SU-DHL-6 (cell line): ENCODE results near the gene SCT.

Experiments
- H2AFZ ChIP-seq: fragments of 200-600 bp; sonication (generic); 2 replicates; pipeline ENCODE4 v1.6.1; 2014; ENCODE audit warnings: low read depth, mild to moderate bottlenecking, moderate library complexity, mixed read lengths, antibody characterized with exemption, low read length; ENCODE audit not compliant: severe bottlenecking
- H3F3A ChIP-seq: fragments of 200-600 bp; shearing (Covaris generic); 2 replicates; pipeline ENCODE4 v1.6.0; 2016; ENCODE audit warnings: antibody characterized with exemption, mild to moderate bottlenecking; ENCODE audit not compliant: insufficient read depth
- H3K27ac ChIP-seq: fragments of 200-600 bp; sonication (generic); 2 replicates; pipeline ENCODE4 v1.5.1; 2016; ENCODE audit warnings: low read depth, mild to moderate bottlenecking, low read length, moderate library complexity, mixed read lengths
- H3K27me3 ChIP-seq: fragments of 200-600 bp; sonication (generic), shearing (Covaris generic); 2 replicates; pipeline ENCODE4 v1.6.0; 2014; ENCODE audit warnings: mild to moderate bottlenecking, low read length
- H3K36me3 ChIP-seq: fragments of 200-600 bp; sonication (generic); 2 replicates; pipeline ENCODE4 v1.6.1; 2014; ENCODE audit warnings: mild to moderate bottlenecking, low read length, mixed read lengths
- H3K4me2 ChIP-seq: fragments of 300-600, 200-600 bp; shearing (Covaris generic), sonication (generic); 2 replicates; pipeline ENCODE4 v1.6.0; 2014; ENCODE audit warnings: low read length, low read depth, mild to moderate bottlenecking; ENCODE audit not compliant: poor library complexity, severe bottlenecking
- H3K4me3 ChIP-seq: fragments of 200-600 bp; sonication (generic); 2 replicates; pipeline ENCODE4 v1.5.1; 2014; ENCODE audit warnings: antibody characterized with exemption, low read length, mild to moderate bottlenecking, mixed read lengths; ENCODE audit not compliant: insufficient read depth, poor library complexity, severe bottlenecking
- H3K79me2 ChIP-seq: fragments of 200-600 bp; sonication (generic); 2 replicates; pipeline ENCODE4 v1.6.1; 2014; ENCODE audit warnings: mild to moderate bottlenecking, low read length, moderate library complexity; ENCODE audit not compliant: insufficient read depth
- H3K9ac ChIP-seq: fragments of 200-600 bp; sonication (generic); 2 replicates; pipeline ENCODE4 v1.7.0; 2014; ENCODE audit warnings: mild to moderate bottlenecking, low read length
- H3K9me2 ChIP-seq: fragments of 200-600 bp; sonication (generic); replicated peaks from 2 replicates; pipeline ENCODE4 v1.6.1; 2014; ENCODE audit warnings: low read length; ENCODE audit not compliant: insufficient read depth
- H3K9me3 ChIP-seq: fragments of 200-600 bp; sonication (generic); 2 replicates; pipeline ENCODE4 v1.6.1; 2014; ENCODE audit warnings: low read length, mixed read lengths; ENCODE audit not compliant: insufficient read depth
- H4K20me1 ChIP-seq: fragments of 200-600 bp; sonication (generic); 2 replicates; pipeline ENCODE4 v1.6.1; 2014; ENCODE audit warnings: low read depth, mild to moderate bottlenecking, antibody characterized with exemption, low read length, moderate library complexity, mixed read lengths
- EZH2phosphoT487 ChIP-seq: fragments of 200-600 bp; sonication (generic), shearing (Covaris generic); conservative IDR thresholded peaks from 2 replicates; pipeline ENCODE4 v1.6.1; 2018; ENCODE audit warnings: mild to moderate bottlenecking, antibody characterized with exemption, low read length, moderate library complexity, mixed read lengths
- TF ChIP-seq, protein P1 (sequence below): fragments of 200-600 bp; sonication (generic); IDR thresholded peaks from one replicate; pipeline ENCODE4 v1.5.1; 2017; ENCODE audit warnings: antibody characterized with exemption, mild to moderate bottlenecking, low read length, moderate library complexity; ENCODE audit not compliant: insufficient read depth, poor library complexity, severe bottlenecking

SCT gene

DNA sequence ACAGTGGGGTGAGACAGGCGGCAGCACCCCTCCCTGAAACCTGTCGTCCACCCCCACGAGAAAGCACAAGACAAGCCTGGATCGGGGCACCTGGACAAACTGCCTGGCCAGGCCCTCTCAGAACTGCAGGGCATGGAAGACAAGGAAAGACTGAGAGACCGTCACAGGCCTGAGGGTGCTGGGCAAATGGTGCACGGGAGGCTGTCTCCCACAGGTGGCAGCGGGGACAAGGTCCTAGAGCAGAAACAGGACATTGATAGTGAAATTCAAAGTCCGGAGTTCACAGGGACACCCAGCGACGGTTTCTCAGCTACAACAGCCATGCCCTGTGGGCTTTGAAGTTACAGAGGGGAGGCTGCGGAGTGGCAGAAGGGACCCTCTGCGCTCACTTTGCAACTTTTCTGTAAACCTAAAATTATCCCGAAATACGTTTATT is 30.7 kb upstream of the SCT start:
- Histone ChIP-seq H2AFZ (no peak overlapping the region), H3K9me2 (no peaks in the 10 kb centered on the region), H3K4me2 (no peak overlapping the region), H4K20me1 (no peaks in the 10 kb centered on the region), H3K9ac (no peak overlapping the region), H3K79me2 (no peaks in the 10 kb centered on the region), H3K4me3 (no peak overlapping the region), H3F3A (no peaks in the 10 kb centered on the region), H3K9me3 (no peaks in the 10 kb centered on the region), H3K36me3 (no peaks in the 10 kb centered on the region), H3K27me3 (no peaks in the 10 kb centered on the region), H3K27ac (no peak overlapping the region)
- TF ChIP-seq, protein P1, sequence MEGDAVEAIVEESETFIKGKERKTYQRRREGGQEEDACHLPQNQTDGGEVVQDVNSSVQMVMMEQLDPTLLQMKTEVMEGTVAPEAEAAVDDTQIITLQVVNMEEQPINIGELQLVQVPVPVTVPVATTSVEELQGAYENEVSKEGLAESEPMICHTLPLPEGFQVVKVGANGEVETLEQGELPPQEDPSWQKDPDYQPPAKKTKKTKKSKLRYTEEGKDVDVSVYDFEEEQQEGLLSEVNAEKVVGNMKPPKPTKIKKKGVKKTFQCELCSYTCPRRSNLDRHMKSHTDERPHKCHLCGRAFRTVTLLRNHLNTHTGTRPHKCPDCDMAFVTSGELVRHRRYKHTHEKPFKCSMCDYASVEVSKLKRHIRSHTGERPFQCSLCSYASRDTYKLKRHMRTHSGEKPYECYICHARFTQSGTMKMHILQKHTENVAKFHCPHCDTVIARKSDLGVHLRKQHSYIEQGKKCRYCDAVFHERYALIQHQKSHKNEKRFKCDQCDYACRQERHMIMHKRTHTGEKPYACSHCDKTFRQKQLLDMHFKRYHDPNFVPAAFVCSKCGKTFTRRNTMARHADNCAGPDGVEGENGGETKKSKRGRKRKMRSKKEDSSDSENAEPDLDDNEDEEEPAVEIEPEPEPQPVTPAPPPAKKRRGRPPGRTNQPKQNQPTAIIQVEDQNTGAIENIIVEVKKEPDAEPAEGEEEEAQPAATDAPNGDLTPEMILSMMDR: no peak
- no peak for TF ChIP-seq EZH2phosphoT487

DNA sequence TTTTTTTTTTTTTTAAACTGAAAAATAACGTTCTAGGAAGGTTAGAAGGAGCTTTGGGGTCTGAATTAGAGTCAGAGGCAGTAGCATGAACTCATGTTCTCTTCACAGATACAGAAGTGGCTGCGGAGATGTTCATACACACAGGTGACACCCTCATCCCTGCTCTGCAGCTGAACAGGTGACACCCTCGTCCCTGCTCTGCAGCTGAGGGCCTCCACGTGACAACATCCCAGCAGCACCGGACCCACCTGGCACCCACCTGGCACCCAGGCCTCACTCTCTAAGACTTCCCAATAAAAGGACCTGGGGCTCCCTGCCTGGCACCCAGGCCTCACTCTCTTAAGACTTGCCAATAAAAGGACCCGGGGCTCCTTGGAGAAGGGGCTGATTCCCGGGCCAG is 29.9 kb upstream of the SCT start:
- Histone ChIP-seq H3K4me3 (no peak overlapping the region), H3K27ac (no peak overlapping the region), H3K9ac (no peak overlapping the region), H2AFZ (no peak overlapping the region), H3K9me3 (no peaks in the 10 kb centered on the region), H3K4me2 (no peak overlapping the region), H3K79me2 (no peaks in the 10 kb centered on the region), H4K20me1 (no peaks in the 10 kb centered on the region), H3K27me3 (no peaks in the 10 kb centered on the region), H3K9me2 (no peaks in the 10 kb centered on the region), H3K36me3 (no peaks in the 10 kb centered on the region), H3F3A (no peaks in the 10 kb centered on the region)
- TF ChIP-seq, protein P1: no peak
- no peak for TF ChIP-seq EZH2phosphoT487

DNA sequence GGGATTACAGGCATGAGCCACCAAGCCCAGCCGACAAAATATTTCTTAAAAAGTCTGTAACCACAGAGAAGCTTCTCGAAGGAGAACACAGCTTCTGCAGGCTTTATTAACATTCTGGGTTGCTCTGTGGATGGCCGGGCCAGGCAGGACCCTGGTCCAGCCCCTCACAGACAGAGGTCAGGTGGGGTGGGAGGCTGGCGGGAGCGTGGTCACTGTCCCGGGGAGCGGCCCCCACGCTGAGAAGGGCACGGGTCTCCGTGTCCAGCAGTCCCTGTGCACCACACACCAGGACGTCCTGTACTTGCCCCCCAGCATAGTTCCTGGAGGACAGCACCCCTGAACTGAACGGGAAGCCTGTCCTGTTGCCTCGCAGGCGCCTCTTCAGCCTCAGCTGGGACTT is 29.4 kb upstream of the SCT start:
- no peak overlapping the region for H3K27ac ChIP-seq
- no peak for TF ChIP-seq EZH2phosphoT487
- TF ChIP-seq, protein P1: no peak
- no peaks in the 10 kb centered on the region for H3K36me3 ChIP-seq

More for the DNA sequence above, 29.4 kb upstream of the SCT start:
- no peaks in the 10 kb centered on the region for H3K27me3 ChIP-seq
- no peaks in the 10 kb centered on the region for H3K9me3 ChIP-seq
- no peak overlapping the region for H3K9ac ChIP-seq
- no peak overlapping the region for H2AFZ ChIP-seq
- H3K9me2 ChIP-seq: no peaks in the 10 kb centered on the region
- H4K20me1 ChIP-seq: no peaks in the 10 kb centered on the region
- no peak overlapping the region for H3K4me3 ChIP-seq
- no peaks in the 10 kb centered on the region for H3K79me2 ChIP-seq
- H3K4me2 ChIP-seq: no peak overlapping the region
- no peaks in the 10 kb centered on the region for H3F3A ChIP-seq
